MM.1S (cell line): ENCODE measurements around the gene WIPF3.

Source experiments
- CTCF ChIP-seq: fragments of 300-600 bp; sonication (generic); IDR thresholded peaks from 2 replicates; pipeline ENCODE4 v1.5.1; 2016; ENCODE audit warnings: antibody characterized with exemption, low read length, mixed read lengths
- EZH2 ChIP-seq: fragments of 300-600 bp; sonication (generic); optimal IDR thresholded peaks from 2 replicates; pipeline ENCODE3; 2017; ENCODE audit warnings: low read depth, mild to moderate bottlenecking, antibody characterized with exemption, low read length, mixed read lengths
- EZH2phosphoT487 ChIP-seq: fragments of 300-600 bp; sonication (generic); IDR thresholded peaks from 2 replicates; pipeline ENCODE4 v1.6.1; 2018; ENCODE audit warnings: antibody characterized with exemption, low read length

- no peak for TF ChIP-seq CTCF
- TF ChIP-seq EZH2: no peak
- no peak for TF ChIP-seq EZH2phosphoT487
Measured at GRCh38 chr7:29857654-29858053, 51.3 kb downstream of the WIPF3 start.
